ENCODE measurements around the gene NCEH1. TPM values are rescaled to one million over a fixed set of nuclear protein-coding genes. Genes with fewer than 3 reads are reported as not detected.

Gene NCEH1
- total and polyA plus RNA-seq, 2 of the 4 experiments (the other 2 are of a cell fraction), result 22.3 to 23.3 TPM

GRCh38 chr3:172746475-172746874 is 35.6 kb upstream of the NCEH1 start:
- dilution Hi-C loops (cut with HindIII; ENCODE audit: low sequenced_read_pairs, unreplicated experiment), result no loop called here
- H2BK120ac ChIP-seq (ENCODE audit: low read depth, low read length), result peak overlapping the region; percentile 80
- H3K9ac ChIP-seq (ENCODE audit: low read depth, low read length), result no peak overlapping the region
- H2BK20ac ChIP-seq (ENCODE audit: low read depth, low read length), result peak overlapping the region; percentile 62; the same call in 1 of the 2 replicates
- ChIA-PET CTCF (interaction anchor here (1.0 kb wide), 1 partner anchor 12 kb away, joined by 3 read pairs; no protein-coding TSS in a partner anchor), POLR2A (ENCODE audit: unreplicated experiment) (interaction anchor here (0.6 kb wide), 1 partner anchor 34 kb away, joined by 3 read pairs; no protein-coding TSS in a partner anchor)
- DNase-seq, result peak; percentile 16
- no peak overlapping the region for H3K27ac ChIP-seq (ENCODE audit: insufficient read depth, low read length)
- H2BK5ac ChIP-seq (ENCODE audit: low read depth, low read length, poor library complexity, severe bottlenecking), result no peak overlapping the region
- H4K5ac ChIP-seq (ENCODE audit: low read depth, low read length), result no peak overlapping the region
- H3K14ac ChIP-seq (replicated peaks; ENCODE audit: low read depth, low read length), result no peak overlapping the region; the same call in 1 of the 2 replicates
- H3K4ac ChIP-seq (ENCODE audit: low read depth, low read length), result peak overlapping the region; percentile 40; the same call in 1 of the 2 replicates
- no peak for TF ChIP-seq CTCF (conservative IDR thresholded peaks at IDR 0.05; ENCODE audit: low read depth, low read length)
- TF ChIP-seq RCOR1 (IDR thresholded peaks at IDR 0.05; ENCODE audit: insufficient replicate concordance, low read length), result no peak
- TF ChIP-seq NFE2L2 (IDR thresholded peaks at IDR 0.05; ENCODE audit: low read depth, low read length), result no peak
- TF ChIP-seq CEBPB (IDR thresholded peaks at IDR 0.05; ENCODE audit: low read depth, low read length), result peak; percentile 73
- no peak for TF ChIP-seq MXI1 (IDR thresholded peaks at IDR 0.05; ENCODE audit: borderline replicate concordance, low read depth, low read length)
- TF ChIP-seq FOS (IDR thresholded peaks at IDR 0.05; ENCODE audit: low read depth, low read length), result no peak
- no peak for TF ChIP-seq RAD21 (IDR thresholded peaks at IDR 0.05; ENCODE audit: low read length)
- no peaks in the 10 kb centered on the region for H3K9me3 ChIP-seq (ENCODE audit: control insufficient read depth, insufficient read depth, low read length)
- no peak overlapping the region for H2AK9ac ChIP-seq (replicated peaks; ENCODE audit: low read depth, low read length, poor library complexity)
- H3K79me1 ChIP-seq (ENCODE audit: low read depth in 1 of 2, low read length in 2 of 2), result peaks cover 0 to 5% of the 10 kb centered on the region in 2 experiments; a peak in 2 of 4 replicates
- H2BK15ac ChIP-seq (ENCODE audit: low read depth, low read length), result peak overlapping the region; percentile 11; the same call in 1 of the 3 replicates
- WGBS, 2 experiments (ENCODE audit: extremely low coverage in 2 of 2, insufficient read length in 1 of 2), result 33% methylated on average over 1 of the region's 2 CpGs; no CpG with 5 or more reads in 1 of the 2 experiments
- H3K27me3 ChIP-seq (ENCODE audit: control insufficient read depth, insufficient read depth, low read length), result no peaks in the 10 kb centered on the region
- no peaks in the 10 kb centered on the region for H3K9me1 ChIP-seq (ENCODE audit: insufficient read depth, low read length)
- H3K56ac ChIP-seq (ENCODE audit: extremely low read depth, insufficient read depth, low read length), result no peak overlapping the region
- H3K4me2 ChIP-seq (ENCODE audit: low read depth, low read length), result no peak overlapping the region
- intact Hi-C loops (cut with micrococcal nuclease), result no loop called here
- no peak overlapping the region for H4K91ac ChIP-seq (ENCODE audit: insufficient read depth, low read depth, low read length)
- H3K36me3 ChIP-seq (ENCODE audit: control insufficient read depth, insufficient read depth, low read length), result no peaks in the 10 kb centered on the region
- H2AK5ac ChIP-seq (ENCODE audit: low read depth, low read length), result no peak overlapping the region
- no peak overlapping the region; the same call in 1 of the 2 replicates for H3K18ac ChIP-seq (ENCODE audit: low read depth, low read length)
- no peak overlapping the region for H3K4me3 ChIP-seq (ENCODE audit: insufficient read depth, low read depth, low read length)
- no peak for ATAC-seq (ENCODE audit: low read depth)
- in situ Hi-C loops (cut with MboI; ENCODE audit: low sequenced_read_pairs), result no loop called here
- no peaks in the 10 kb centered on the region for H4K20me1 ChIP-seq (ENCODE audit: insufficient read depth, low read length)
- H4K8ac ChIP-seq (ENCODE audit: low read depth in 2 of 2, low read length in 2 of 2), result peak overlapping the region in 1 of 2 experiments; percentile 36; a peak in 1 of 4 replicates
- H3K4me1 ChIP-seq (ENCODE audit: control insufficient read depth, insufficient read depth, low read length), result no peaks in the 10 kb centered on the region; the same call in 1 of the 2 replicates
- H2AFZ ChIP-seq (replicated peaks; ENCODE audit: low read length, poor library complexity), result no peak overlapping the region
- H3K23ac ChIP-seq (ENCODE audit: low read depth, low read length), result peak overlapping the region; percentile 85; the same call in 1 of the 2 replicates
- no TSS peak for BruUV-seq (replicated peaks)

Data from IMR-90 (cell line).